ENCODE data around the gene MEIG1.

Gene MEIG1, protein sequence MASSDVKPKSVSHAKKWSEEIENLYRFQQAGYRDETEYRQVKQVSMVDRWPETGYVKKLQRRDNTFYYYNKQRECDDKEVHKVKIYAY

DNA sequence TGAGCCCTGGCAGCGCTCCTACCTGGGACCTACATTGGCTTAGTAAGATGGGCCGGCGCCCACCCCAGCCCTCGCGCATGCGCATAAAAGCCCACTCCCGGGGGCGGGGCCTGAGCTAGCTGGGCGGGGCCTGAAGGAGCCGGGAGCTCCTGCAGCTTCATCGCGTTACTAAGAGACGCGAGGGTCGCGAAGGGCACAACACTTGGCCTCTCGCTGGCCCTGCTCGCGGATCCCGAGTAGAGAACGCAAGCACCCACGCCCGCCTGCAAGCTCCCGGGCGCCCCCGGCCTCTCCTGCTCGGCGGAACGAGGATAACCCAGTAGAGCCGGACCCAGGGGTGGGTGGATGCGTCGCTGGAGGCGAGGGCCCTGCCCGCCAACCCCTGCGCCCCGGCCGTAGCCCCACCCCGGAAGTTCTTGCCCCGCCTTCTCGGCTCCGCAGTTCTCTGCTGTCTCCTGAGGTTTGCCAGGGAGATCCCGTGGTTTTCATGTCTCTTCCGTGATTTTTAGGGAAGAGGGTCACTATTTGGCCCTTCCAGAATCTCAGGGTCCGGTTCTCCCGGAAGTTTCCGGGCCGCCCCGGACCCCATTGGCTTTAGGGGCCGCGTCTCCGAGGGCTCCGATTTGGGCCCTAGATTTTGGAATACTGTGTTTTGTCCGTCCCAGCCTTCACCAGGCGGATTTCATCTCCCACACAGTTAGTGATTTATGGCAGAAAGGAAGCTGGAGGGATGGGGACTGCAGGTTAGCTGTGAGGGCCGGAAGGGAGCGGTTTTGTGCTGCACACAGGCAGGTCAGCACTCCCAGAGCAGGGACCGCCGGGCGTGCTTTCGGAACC, at the start of gene MEIG1:
Gene MEIG1, plus strand, starts transcription at position 168 of the 837 bp plus-strand sequence. CDS start 7,081 bp downstream, outside the sequence.
- ChIA-PET POLR2A (ENCODE audit: low non-redundant PET) (interaction anchor here (0.5 to 1.6 kb wide), 4 partner anchors 54 to 223 kb away, joined by 3 to 10 read pairs (median 6); partner anchors contain the start of gene SUV39H2), CTCF (no interaction called here)
- peak within 1 kb of the TSS; percentile 100 for H3K27ac ChIP-seq
- TF ChIP-seq, protein P1, sequence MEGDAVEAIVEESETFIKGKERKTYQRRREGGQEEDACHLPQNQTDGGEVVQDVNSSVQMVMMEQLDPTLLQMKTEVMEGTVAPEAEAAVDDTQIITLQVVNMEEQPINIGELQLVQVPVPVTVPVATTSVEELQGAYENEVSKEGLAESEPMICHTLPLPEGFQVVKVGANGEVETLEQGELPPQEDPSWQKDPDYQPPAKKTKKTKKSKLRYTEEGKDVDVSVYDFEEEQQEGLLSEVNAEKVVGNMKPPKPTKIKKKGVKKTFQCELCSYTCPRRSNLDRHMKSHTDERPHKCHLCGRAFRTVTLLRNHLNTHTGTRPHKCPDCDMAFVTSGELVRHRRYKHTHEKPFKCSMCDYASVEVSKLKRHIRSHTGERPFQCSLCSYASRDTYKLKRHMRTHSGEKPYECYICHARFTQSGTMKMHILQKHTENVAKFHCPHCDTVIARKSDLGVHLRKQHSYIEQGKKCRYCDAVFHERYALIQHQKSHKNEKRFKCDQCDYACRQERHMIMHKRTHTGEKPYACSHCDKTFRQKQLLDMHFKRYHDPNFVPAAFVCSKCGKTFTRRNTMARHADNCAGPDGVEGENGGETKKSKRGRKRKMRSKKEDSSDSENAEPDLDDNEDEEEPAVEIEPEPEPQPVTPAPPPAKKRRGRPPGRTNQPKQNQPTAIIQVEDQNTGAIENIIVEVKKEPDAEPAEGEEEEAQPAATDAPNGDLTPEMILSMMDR (conservative IDR thresholded peaks at IDR 0.05; ENCODE audit: low read depth), result no peak
- DNase-seq (ENCODE audit: low spot score), result peak; percentile 97

DNA sequence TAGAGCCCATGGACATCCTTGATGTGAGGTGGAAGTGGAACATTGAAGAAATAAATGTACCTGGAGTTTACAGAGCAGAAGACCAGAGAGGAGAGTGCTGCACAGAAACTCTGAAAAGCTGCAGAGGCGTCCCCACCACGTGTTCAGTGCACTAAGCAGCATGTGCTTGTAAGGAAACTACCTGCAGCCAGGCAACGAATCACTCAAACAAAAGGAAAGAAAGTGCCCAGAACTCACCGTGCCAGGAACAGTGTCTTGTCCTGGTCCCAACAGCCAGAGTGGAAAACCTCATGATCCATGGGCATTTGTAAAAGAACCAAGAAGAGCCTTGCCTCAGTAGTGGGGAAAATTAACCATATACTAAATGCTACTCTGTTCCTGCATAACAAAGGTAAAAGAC, 48.2 kb upstream of the MEIG1 start:
- TF ChIP-seq, protein P1 (conservative IDR thresholded peaks at IDR 0.05; ENCODE audit: low read depth), result no peak
- CTCF ChIA-PET, result no interaction called here
- H3K27ac ChIP-seq, result no peak overlapping the region
- no peak for DNase-seq (ENCODE audit: low spot score)
- POLR2A ChIA-PET (ENCODE audit: low non-redundant PET), result no interaction called here

DNA sequence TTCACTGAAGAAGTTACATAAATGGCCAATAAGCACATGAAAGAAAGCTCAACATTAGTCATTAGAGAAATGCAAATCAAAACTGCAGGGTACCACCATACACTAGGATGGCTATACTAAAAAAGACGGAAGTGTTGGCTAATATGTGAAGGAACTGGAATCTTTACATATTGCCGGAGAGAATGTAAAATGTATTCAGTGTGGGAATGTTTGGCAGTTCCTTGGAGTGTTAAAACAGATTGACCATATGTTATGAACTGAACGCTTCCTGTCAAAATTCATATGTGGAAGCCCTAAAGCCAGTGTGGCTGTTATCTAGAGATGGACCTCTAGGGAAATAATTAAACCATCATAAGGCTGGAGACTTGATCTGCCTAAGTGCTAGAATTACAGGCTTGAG, 47.4 kb upstream of the MEIG1 start:
- DNase-seq (ENCODE audit: low spot score), result no peak
- no peak overlapping the region for H3K27ac ChIP-seq
- ChIA-PET POLR2A (ENCODE audit: low non-redundant PET) (no interaction called here), CTCF (interaction anchor here (0.5 kb wide), 1 partner anchor 461 kb away, joined by 3 read pairs; no protein-coding TSS in a partner anchor)
- TF ChIP-seq, protein P1 (conservative IDR thresholded peaks at IDR 0.05; ENCODE audit: low read depth), result no peak

DNA sequence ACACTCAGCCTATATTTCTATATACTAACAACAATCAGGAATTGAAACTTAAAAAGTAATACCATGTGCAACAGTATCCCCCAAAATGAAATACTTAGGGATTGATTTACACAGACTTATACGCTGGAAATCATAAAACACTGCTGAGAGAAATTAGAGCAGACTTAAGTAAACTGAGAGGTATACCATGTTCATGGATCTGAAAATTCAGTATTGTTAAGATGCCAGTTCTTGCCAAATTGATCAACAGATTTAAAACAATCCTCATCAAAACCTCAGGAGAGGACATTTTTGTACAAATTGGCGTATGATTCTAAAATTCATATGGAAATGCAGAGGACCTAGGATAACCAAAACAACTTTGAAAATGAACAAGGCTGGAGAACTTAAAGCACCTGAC, 42.6 kb upstream of the MEIG1 start:
- POLR2A ChIA-PET (ENCODE audit: low non-redundant PET), result no interaction called here
- DNase-seq (ENCODE audit: low spot score), result no peak
- no peak overlapping the region for H3K27ac ChIP-seq
- TF ChIP-seq, protein P1 (conservative IDR thresholded peaks at IDR 0.05; ENCODE audit: low read depth), result no peak
- CTCF ChIA-PET, result no interaction called here

DNA sequence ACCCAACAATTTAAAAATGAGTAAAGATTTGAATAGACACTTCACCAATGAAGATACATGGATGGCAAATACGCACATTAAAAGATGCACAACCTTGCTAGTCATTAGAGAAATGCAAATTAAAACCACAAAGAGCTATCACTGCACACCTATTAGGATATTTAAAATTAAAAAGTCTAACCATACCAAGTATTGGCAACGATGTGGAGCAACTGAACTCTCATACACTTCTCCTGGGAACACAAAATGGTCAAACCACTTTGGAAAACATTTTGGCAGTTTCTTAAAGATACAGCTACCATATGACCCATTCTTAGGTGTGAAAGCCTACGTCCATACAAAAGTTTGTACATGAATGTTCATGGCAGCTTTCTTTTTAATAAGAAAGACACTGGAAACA, 41.4 kb upstream of the MEIG1 start:
- ChIA-PET CTCF (no interaction called here), POLR2A (ENCODE audit: low non-redundant PET) (no interaction called here)
- no peak for DNase-seq (ENCODE audit: low spot score)
- TF ChIP-seq, protein P1 (conservative IDR thresholded peaks at IDR 0.05; ENCODE audit: low read depth), result no peak
- H3K27ac ChIP-seq, result no peak overlapping the region

DNA sequence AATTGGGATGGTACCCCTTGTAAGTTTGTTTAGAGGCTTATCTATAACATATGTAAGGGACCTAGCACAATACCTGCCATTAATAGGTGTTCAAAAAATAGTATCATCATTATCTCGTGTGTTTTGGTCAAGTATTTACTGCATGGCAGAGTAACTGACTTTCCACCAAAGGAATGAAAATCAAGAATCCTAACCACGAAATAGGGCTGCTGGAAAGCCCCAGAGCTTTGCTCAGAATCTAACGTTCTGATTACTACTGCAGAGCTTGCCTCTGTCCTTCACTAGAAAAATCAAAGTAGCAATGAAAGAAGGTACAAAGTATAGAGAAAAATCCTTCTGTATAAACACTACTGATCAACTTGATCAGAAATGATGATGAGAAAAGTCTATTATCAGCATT, 40.2 kb upstream of the MEIG1 start:
- TF ChIP-seq, protein P1 (conservative IDR thresholded peaks at IDR 0.05; ENCODE audit: low read depth), result no peak
- no peak for DNase-seq (ENCODE audit: low spot score)
- H3K27ac ChIP-seq, result no peak overlapping the region
- CTCF ChIA-PET, result no interaction called here
- POLR2A ChIA-PET (ENCODE audit: low non-redundant PET), result no interaction called here
